HepG2 (cell line): ENCODE measurements around the gene EGFL8. TPM values are rescaled to one million over a fixed set of nuclear protein-coding genes. Genes with fewer than 3 reads are reported as not detected.
A peak's percentile ranks its signal among the peaks of the same experiment; 100 is the strongest.

Experiments
- ATF7 ChIP-seq, 2 experiments: fragments of 450-650 bp in 1 of 2; sonication (generic) in 1 of 2; formaldehyde crosslinking in 1 of 2; IDR thresholded peaks; 2 replicates each; pipeline versions ENCODE4 v1.4.0 to v1.6.1; 2016 to 2020; ENCODE audit warnings: antibody characterized with exemption in 1 of 2, mild to moderate bottlenecking in 1 of 2, missing genetic modification reagents in 1 of 2
- CBX5 ChIP-seq: sonication (generic); formaldehyde crosslinking; IDR thresholded peaks from 2 replicates; pipeline ENCODE4 v1.4.0; 2020; ENCODE audit warnings: missing genetic modification reagents, borderline replicate concordance
- CEBPG ChIP-seq: IDR thresholded peaks from 2 replicates; pipeline ENCODE4 v1.6.1; 2016
- CREBL2 ChIP-seq: sonication (generic); formaldehyde crosslinking; IDR thresholded peaks from 2 replicates; pipeline ENCODE4 v1.8.1; 2023; ENCODE audit warnings: missing genetic modification reagents, mild to moderate bottlenecking, borderline replicate concordance
- FOSL1 ChIP-seq: sonication (generic); formaldehyde crosslinking; IDR thresholded peaks from 2 replicates; pipeline ENCODE4 v1.9.0; 2021; ENCODE audit warnings: missing genetic modification reagents, borderline replicate concordance
- KDM6A ChIP-seq: IDR thresholded peaks from 2 replicates; pipeline ENCODE4 v1.6.1; 2016; ENCODE audit warnings: low read depth
- KLF9 ChIP-seq: IDR thresholded peaks from 2 replicates; pipeline ENCODE4 v1.6.1; 2016; ENCODE audit warnings: low read depth
- LRRFIP1 ChIP-seq: sonication (generic); formaldehyde crosslinking; conservative IDR thresholded peaks from 2 replicates; pipeline ENCODE4 v1.4.0; 2020; ENCODE audit warnings: missing genetic modification reagents
- MLX ChIP-seq: IDR thresholded peaks from 2 replicates; pipeline ENCODE4 v1.6.1; 2016
- NFE2L1 ChIP-seq: sonication (generic); formaldehyde crosslinking; IDR thresholded peaks from 2 replicates; pipeline ENCODE4 v1.4.0; 2020; ENCODE audit warnings: missing genetic modification reagents, mild to moderate bottlenecking, borderline replicate concordance
- NFIB ChIP-seq: sonication (generic); formaldehyde crosslinking; IDR thresholded peaks from 2 replicates; pipeline ENCODE4 v1.9.0; 2021; ENCODE audit warnings: missing genetic modification reagents, mild to moderate bottlenecking, borderline replicate concordance
- NFKB2 ChIP-seq: sonication (generic); formaldehyde crosslinking; IDR thresholded peaks from 2 replicates; pipeline ENCODE4 v1.4.0; 2020; ENCODE audit warnings: missing genetic modification reagents, borderline replicate concordance
- RARG ChIP-seq: sonication (generic); formaldehyde crosslinking; IDR thresholded peaks from 2 replicates; pipeline ENCODE4 v1.4.0; 2020; ENCODE audit warnings: low read depth, mild to moderate bottlenecking, missing genetic modification reagents
- SAP130 ChIP-seq: IDR thresholded peaks from 2 replicates; pipeline ENCODE4 v1.6.1; 2016; ENCODE audit warnings: low read depth
- SIN3B ChIP-seq: fragments of 150-350 bp; IDR thresholded peaks from 2 replicates; pipeline ENCODE4 v1.6.1; 2014; ENCODE audit warnings: low read length
- SMYD3 ChIP-seq: sonication (generic); formaldehyde crosslinking; IDR thresholded peaks from 2 replicates; pipeline ENCODE4 v1.8.1; 2023; ENCODE audit warnings: mild to moderate bottlenecking, missing genetic modification reagents
- TEAD2 ChIP-seq: sonication (generic); formaldehyde crosslinking; IDR thresholded peaks from 2 replicates; pipeline ENCODE4 v1.9.0; 2021; ENCODE audit warnings: missing genetic modification reagents
- ZMAT5 ChIP-seq: sonication (generic); formaldehyde crosslinking; IDR thresholded peaks from 2 replicates; pipeline ENCODE4 v1.5.0; 2020; ENCODE audit warnings: mild to moderate bottlenecking, low read depth, missing genetic modification reagents, borderline replicate concordance
- ZNF230 ChIP-seq: sonication (generic); formaldehyde crosslinking; IDR thresholded peaks from 2 replicates; pipeline ENCODE4 v1.4.0; 2020; ENCODE audit warnings: mild to moderate bottlenecking, missing genetic modification reagents
- ZNF274 ChIP-seq: sonication (generic); formaldehyde crosslinking; IDR thresholded peaks from 2 replicates; pipeline ENCODE4 v1.5.1; 2020; ENCODE audit warnings: mild to moderate bottlenecking, missing genetic modification reagents
- ZNF430 ChIP-seq: sonication (generic); formaldehyde crosslinking; IDR thresholded peaks from 2 replicates; pipeline ENCODE4 v1.9.0; 2021; ENCODE audit warnings: mild to moderate bottlenecking, missing genetic modification reagents
- ZNF44 ChIP-seq: sonication (generic); formaldehyde crosslinking; IDR thresholded peaks from 2 replicates; pipeline ENCODE4 v1.5.1; 2020; ENCODE audit warnings: mild to moderate bottlenecking, missing genetic modification reagents
- ZNF446 ChIP-seq: sonication (generic); formaldehyde crosslinking; IDR thresholded peaks from 2 replicates; pipeline ENCODE4 v1.5.0; 2020; ENCODE audit warnings: mild to moderate bottlenecking, missing genetic modification reagents
- ZNF513 ChIP-seq: sonication (generic); formaldehyde crosslinking; conservative IDR thresholded peaks from 2 replicates; pipeline ENCODE4 v1.5.0; 2020; ENCODE audit warnings: missing genetic modification reagents
- ZNF570 ChIP-seq: sonication (generic); formaldehyde crosslinking; IDR thresholded peaks from 2 replicates; pipeline ENCODE4 v1.4.0; 2020; ENCODE audit warnings: mild to moderate bottlenecking, missing genetic modification reagents, borderline replicate concordance
- ZNF7 ChIP-seq: IDR thresholded peaks from 2 replicates; pipeline ENCODE4 v1.6.1; 2016; ENCODE audit warnings: missing biosample characterization, missing genetic modification reagents
- ZNF788 ChIP-seq: sonication (generic); formaldehyde crosslinking; IDR thresholded peaks from 2 replicates; pipeline ENCODE4 v1.5.0; 2020; ENCODE audit warnings: mild to moderate bottlenecking, missing genetic modification reagents, borderline replicate concordance
- polyA plus RNA-seq, 8 experiments: library from polyadenylated mRNA; depleted of rRNA in 3 of 8; stranded (reverse) in 7 of 8; unstranded in 1 of 8; fragments of >200 nt; fragmentation: Illumina TruSeq in 4 of 8; extraction: Trizol in 4 of 8; gene quantifications; 2 replicates each; pipeline versions ENCODE4 v1.2.1 to v1.2.3, GENCODE V29; 2011 to 2016; ENCODE audit warnings: low read depth in 4 of 8, missing spikeins in 1 of 8, mixed read lengths in 1 of 8; ENCODE audit not compliant: insufficient read depth in 1 of 8
- total RNA-seq, 5 experiments: library from RNA; depleted of rRNA; stranded (reverse); fragments of >200 nt; fragmentation: Illumina TruSeq; extraction: Trizol; gene quantifications; 2 replicates each; pipeline ENCODE4 v1.2.3, GENCODE V29; 2016; ENCODE audit warnings: low read depth in 1 of 5

The EGFL8 gene
- total and polyA plus RNA-seq, 2 of the 13 experiments (the other 11 are each of a cell fraction or from before 2014, with no cell fraction given): 10.0 to 11.5 TPM

GRCh38 chr6:32195652-32195901, 31.2 kb downstream of the EGFL8 start (continued):
- no peak; the same call in 1 of the 2 replicates for TF ChIP-seq CBX5 (CRISPR knock-in tag)
- TF ChIP-seq NFIB: no peak
- TF ChIP-seq ZNF513 (CRISPR knock-in tag): no peak
- TF ChIP-seq TEAD2 (CRISPR knock-in tag): no peak
- TF ChIP-seq NFKB2 (CRISPR knock-in tag): no peak
- TF ChIP-seq ATF7 (IDR thresholded peaks at IDR 0.05): no peak
- TF ChIP-seq ATF7 (CRISPR knock-in tag; IDR thresholded peaks at IDR 0.05): no peak; the same call in 1 of the 2 replicates
- TF ChIP-seq CEBPG (CRISPR knock-in tag): peak; percentile 40; the same call in 1 of the 2 replicates
- no peak for TF ChIP-seq NFE2L1 (CRISPR knock-in tag)
- no peak for TF ChIP-seq ZNF274 (CRISPR knock-in tag)
- TF ChIP-seq ZNF430 (CRISPR knock-in tag): no peak
- no peak for TF ChIP-seq KDM6A
- TF ChIP-seq LRRFIP1 (CRISPR knock-in tag): no peak
- TF ChIP-seq ZNF788 (CRISPR knock-in tag): peak; percentile 23; the same call in 1 of the 2 replicates
- TF ChIP-seq RARG (CRISPR knock-in tag): no peak
- TF ChIP-seq KLF9 (CRISPR knock-in tag): no peak; the same call in 1 of the 2 replicates
- no peak for TF ChIP-seq MLX
- peak; percentile 94 for TF ChIP-seq SAP130 (CRISPR knock-in tag)
- TF ChIP-seq ZNF44 (CRISPR knock-in tag): no peak
- no peak for TF ChIP-seq FOSL1
- no peak; the same call in 1 of the 2 replicates for TF ChIP-seq SMYD3 (CRISPR knock-in tag)
- TF ChIP-seq ZNF7 (CRISPR knock-in tag): no peak
- TF ChIP-seq SIN3B: no peak
- TF ChIP-seq ZNF446 (CRISPR knock-in tag): no peak
- TF ChIP-seq ZMAT5 (CRISPR knock-in tag): no peak
- TF ChIP-seq ZNF230: no peak; the same call in 1 of the 2 replicates
- no peak for TF ChIP-seq ZNF570 (CRISPR knock-in tag)
- no peak for TF ChIP-seq CREBL2 (CRISPR knock-in tag)
